HCT116 (cell line): Measurements from ENCODE around the gene KIRREL1.

Experiments
- CTCF ChIP-seq, 3 experiments: fragments of 200-600 bp in 1 of 3; sonication (generic) in 1 of 3; IDR thresholded peaks in 2 of 3; conservative IDR thresholded peaks in 1 of 3; 2 replicates each; pipeline ENCODE4 v1.5.1; 2012 to 2017; ENCODE audit warnings: low read depth in 2 of 3, low read length in 2 of 3, antibody characterized with exemption in 1 of 3, borderline replicate concordance in 1 of 3, control low read depth in 1 of 3, mild to moderate bottlenecking in 1 of 3, mixed read lengths in 1 of 3, mixed run types in 1 of 3, moderate library complexity in 1 of 3; ENCODE audit not compliant: insufficient read depth in 1 of 3
- EGR1 ChIP-seq: IDR thresholded peaks from 2 replicates; pipeline ENCODE4 v1.6.1; 2012; ENCODE audit warnings: low read depth
- POLR2A ChIP-seq: IDR thresholded peaks from 2 replicates; pipeline ENCODE4 v1.7.0; 2011; ENCODE audit warnings: borderline replicate concordance; ENCODE audit not compliant: insufficient read depth, insufficient read length; ENCODE audit errors: extremely low read depth

- no peak for TF ChIP-seq EGR1
- TF ChIP-seq POLR2A: no peak
- no peak for TF ChIP-seq CTCF (IDR thresholded peaks at IDR 0.05 in 2 of 3, conservative IDR thresholded peaks at IDR 0.05 in 1 of 3; ENCODE audit: borderline replicate concordance in 1 of 3, insufficient read depth in 1 of 3, low read depth in 2 of 3, low read length in 2 of 3)
Observed at GRCh38 chr1:158113759-158114127, 120.3 kb downstream of the KIRREL1 start.
